ENCODE data around the gene SMARCAL1.

GRCh38 chr2:216408426-216409290, 3.6 kb upstream of the SMARCAL1 start:
- TF ChIP-seq ZNF660 (tag by site-specific recombination; IDR thresholded peaks at IDR 0.05) (no peak), ZNF138 (tag by site-specific recombination; IDR thresholded peaks at IDR 0.05; ENCODE audit: borderline replicate concordance) (no peak), ZBTB26 (tag by site-specific recombination; optimal IDR thresholded peaks at IDR 0.05) (no peak), PBX3 (CRISPR knock-in tag; IDR thresholded peaks at IDR 0.05) (no peak), ZNF24 (tag by site-specific recombination; IDR thresholded peaks at IDR 0.05) (no peak), CTCF (tag by site-specific recombination; IDR thresholded peaks at IDR 0.05) (no peak; the same call in 1 of the 2 replicates), ZNF362 (tag by site-specific recombination; IDR thresholded peaks at IDR 0.05) (no peak)

All from HEK293 (cell line).